ENCODE measurements around the gene INHBA.

DNA sequence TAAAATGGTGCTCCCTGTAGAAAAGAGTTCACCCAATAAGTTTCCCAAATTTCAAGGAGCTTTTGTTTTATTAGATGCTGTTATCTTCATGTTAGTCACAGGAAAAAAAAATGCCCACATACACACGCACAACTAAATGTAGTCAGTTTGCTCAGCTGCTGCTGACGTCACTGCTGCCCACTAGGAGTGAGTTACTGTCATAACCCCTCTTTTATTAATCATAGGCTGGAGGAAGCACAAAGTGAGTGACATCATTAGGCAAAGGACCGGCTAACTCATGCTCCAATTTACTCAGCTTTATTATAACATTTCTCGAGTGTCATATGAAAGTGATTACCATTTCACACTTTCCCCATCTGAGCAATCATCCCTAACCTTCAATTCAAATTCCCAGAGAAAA lies 6.7 kb upstream of the INHBA start:
- TF ChIP-seq POLR2AphosphoS5 (IDR thresholded peaks at IDR 0.05; ENCODE audit: low read depth, low read length) (no peak), POLR2A (IDR thresholded peaks at IDR 0.05; ENCODE audit: low read depth, low read length) (no peak)
